Subcutaneous adipose tissue (tissue), 4 donors: ENCODE data around the gene FGF12. TPM values are rescaled to one million over a fixed set of nuclear protein-coding genes. Genes with fewer than 3 reads are reported as not detected.

Experiments used
- CTCF ChIP-seq: fragments of 450-650 bp; IDR thresholded peaks from one replicate; pipeline ENCODE4 v1.5.1; 2016; ENCODE audit warnings: low read depth, mild to moderate bottlenecking, control low read depth, antibody characterized with exemption, moderate library complexity
- total RNA-seq, 4 donors: library from RNA; depleted of rRNA; stranded (reverse); fragments of >200 nt; gene quantifications; one replicate each; pipeline ENCODE4 v1.1.0, GENCODE V29; 2016

FGF12 gene
- total RNA-seq, 4 donors from 2014 or later = 1.1 to 12.1 (median 4.5) TPM

- no peak for TF ChIP-seq CTCF
These were observed 71.7 kb downstream of the FGF12 start for GRCh38 chr3:192655628-192656027.

GRCh38 chr3:192655040-192655439 lies 72.3 kb downstream of the FGF12 start:
- TF ChIP-seq CTCF = no peak

- TF ChIP-seq CTCF = no peak
These were observed 73.5 kb downstream of the FGF12 start for GRCh38 chr3:192653862-192654261.

- TF ChIP-seq CTCF = no peak
These were observed 74.6 kb downstream of the FGF12 start for GRCh38 chr3:192652727-192653126.

GRCh38 chr3:192651836-192652512 lies 75.4 kb downstream of the FGF12 start:
- TF ChIP-seq CTCF = no peak

- no peak for TF ChIP-seq CTCF
These were observed 81.9 kb downstream of the FGF12 start for GRCh38 chr3:192645437-192645836.

- no peak for TF ChIP-seq CTCF
These were observed 84.7 kb downstream of the FGF12 start for GRCh38 chr3:192642651-192643050.
